T-helper 22 cell (primary cell): ENCODE results near the gene GLRB.
"Not testable (repeated sequence)": the region's sequence is repeated elsewhere in the genome, so short reads cannot be mapped to it uniquely, and the experiment has no call there.

Source experiments
- DNase-seq: peaks from one replicate; pipeline ENCODE4 v3.0.0-alpha.2; 2020; ENCODE audit warnings: low read depth

Gene GLRB

GRCh38 chr4:157075811-157076577 lies at the start of gene GLRB:
TSS of gene GLRB (plus strand) at chr4:157076150. CDS start at chr4:157078025, 1,875 bp downstream.
- DNase-seq: no peak

GRCh38 chr4:157035471-157035870 lies 40.5 kb upstream of the GLRB start:
- no peak for DNase-seq

DNA sequence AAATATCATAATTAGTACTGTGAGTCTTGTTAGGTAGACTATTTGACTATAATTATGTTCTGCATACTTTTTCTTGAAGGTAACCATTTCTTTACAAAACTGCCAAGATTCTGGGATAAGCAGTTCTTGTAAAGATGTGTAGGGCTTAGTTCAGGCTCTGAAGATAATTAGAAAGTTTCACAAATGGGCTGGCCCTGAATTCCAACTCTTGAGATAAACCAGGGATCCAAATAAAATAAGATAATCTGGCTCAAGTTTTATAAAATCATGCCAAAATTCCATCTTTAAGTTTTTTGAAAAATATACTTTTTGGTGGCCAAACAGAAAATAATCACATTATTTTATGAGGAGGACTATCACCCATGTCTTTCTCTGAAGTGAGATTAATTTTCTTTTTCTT lies 35.5 kb upstream of the GLRB start:
- no peak for DNase-seq

DNA sequence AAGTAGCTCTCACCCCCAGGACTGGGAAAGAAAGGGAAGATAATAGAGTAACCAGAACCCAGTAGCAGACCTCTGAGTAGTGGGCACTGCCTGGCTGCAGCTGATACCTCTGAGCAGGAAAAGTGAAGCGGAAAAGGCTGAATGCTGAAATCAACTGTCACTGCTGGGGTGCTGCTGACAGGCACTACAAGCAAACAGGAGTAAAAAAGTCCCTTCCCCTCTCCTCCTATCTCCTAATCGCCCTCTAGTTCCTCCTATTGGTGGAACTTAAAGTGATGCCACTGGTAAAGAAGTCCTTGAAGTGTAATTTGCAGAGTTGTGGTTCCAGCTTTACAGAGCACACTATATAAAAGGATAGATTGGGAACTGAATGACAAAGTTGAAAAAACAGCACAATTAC lies 32.8 kb upstream of the GLRB start:
- no peak for DNase-seq

- no peak for DNase-seq
Measured at GRCh38 chr4:157045507-157046127, 30.3 kb upstream of the GLRB start.

- no peak for DNase-seq
Measured at GRCh38 chr4:157048248-157048647, 27.7 kb upstream of the GLRB start.

- no peak for DNase-seq
Measured at GRCh38 chr4:157050561-157050960, 25.4 kb upstream of the GLRB start.

DNA sequence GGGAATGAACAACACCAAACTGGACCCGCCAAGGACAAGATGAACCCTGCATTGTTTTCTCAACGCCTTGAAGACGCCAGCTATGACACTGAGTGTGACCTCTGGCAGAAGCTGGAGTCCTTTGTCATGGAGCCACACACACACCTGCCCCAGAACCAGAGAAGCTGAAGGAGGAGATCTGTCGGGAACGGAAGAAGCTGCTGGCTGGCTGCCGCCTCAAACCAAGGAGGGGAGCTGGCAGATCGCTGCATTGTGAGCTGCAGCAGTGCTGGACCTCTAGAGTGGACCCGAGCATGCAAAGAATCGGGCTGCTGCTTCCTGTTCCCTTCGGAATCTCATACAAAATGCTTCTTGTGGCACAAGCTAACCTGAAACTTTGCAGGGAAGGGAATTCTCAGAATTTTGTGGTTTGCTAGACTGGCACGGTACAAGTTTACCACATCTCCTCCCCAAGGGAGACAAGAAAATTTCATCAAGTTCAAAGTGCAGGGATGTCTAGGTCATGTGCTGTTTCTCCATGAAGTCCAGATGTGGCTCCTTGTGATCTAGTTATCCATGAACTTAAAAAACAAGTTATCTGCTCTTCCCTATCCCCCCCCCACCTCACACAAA lies 23.4 kb upstream of the GLRB start:
- DNase-seq: no peak

- DNase-seq: no peak
Measured at GRCh38 chr4:157057218-157057617, 18.7 kb upstream of the GLRB start.

DNA sequence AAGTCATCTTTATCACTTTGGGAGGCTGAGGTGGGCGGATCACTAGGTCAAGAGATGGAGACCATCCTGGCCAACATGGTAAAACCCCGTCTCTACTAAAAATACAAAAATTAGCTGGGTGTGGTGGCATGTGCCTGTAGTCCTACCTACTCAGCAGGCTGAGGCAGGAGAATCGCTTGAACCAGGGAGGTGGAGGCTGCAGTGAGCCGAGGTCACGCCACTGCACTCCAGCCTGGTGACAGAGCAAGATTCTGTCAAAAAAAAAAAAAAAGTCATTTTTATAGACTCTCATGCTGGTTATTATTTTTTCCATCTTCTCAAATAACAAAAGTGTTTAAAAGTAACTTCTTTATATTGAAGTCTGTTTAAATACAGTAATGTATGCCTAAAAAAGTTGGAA lies 17.1 kb upstream of the GLRB start:
- not testable (repeated sequence) for DNase-seq

GRCh38 chr4:157072002-157072401 lies 3.9 kb upstream of the GLRB start:
- no peak for DNase-seq

DNA sequence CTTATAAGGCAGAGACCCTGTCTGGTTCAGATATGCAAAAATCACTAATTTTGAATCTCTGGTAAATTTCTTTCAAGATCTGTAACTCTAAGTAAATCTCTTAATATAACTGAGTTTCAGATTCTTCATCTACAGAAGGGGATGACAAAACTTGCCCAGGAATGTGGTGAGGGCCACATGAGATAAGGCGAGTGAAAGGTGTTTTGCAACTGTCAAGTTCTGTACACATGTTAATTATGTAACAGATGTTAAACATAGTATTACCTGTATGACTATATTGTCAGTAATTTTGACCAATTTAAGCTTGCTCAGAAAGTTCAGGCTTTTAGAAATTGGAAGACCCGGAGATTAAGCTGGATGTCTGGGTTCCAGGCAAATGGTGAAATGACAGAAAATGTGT lies 549 bp upstream of the GLRB start:
- DNase-seq: no peak

DNA sequence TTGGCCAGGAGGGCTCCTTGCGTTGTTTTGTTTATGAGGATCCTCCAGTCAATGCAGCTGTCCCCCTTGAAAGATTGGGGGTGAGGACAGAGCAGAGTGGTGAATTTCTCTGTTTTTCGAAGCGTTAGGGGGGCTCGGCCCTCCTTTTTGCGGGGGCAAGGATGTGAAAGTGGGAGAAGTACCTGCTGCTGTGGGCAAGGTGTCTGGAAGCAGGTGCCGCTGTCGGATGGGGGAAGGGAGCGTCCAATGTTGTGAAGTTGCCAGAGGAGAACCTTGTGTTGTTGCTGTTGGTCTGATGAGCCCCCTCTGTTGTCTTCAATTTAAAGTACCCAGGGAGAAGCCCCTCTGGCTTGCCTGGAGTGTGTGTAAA lies 613 bp downstream of the GLRB start:
- DNase-seq: no peak

- DNase-seq: no peak
Measured at GRCh38 chr4:157079441-157079840, 3.5 kb downstream of the GLRB start.

DNA sequence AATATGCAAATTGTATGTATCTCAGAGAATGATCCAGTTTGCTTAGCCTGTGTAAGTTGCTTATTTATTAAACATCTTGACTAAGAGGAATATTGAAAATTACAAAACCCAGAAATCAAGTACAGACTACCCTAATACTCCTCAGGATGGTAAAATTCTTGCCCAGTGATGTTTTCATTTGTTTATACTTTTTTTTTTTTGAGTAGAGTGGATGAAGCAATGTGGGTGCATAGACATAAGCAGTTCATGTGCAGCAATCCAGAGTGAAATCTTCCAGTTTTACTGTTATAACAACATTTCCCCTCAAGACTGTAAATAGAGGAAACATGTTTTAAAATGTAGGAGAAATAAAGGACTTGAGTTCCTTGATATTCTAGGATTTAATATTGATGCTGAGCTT lies 4.7 kb downstream of the GLRB start:
- DNase-seq: no peak

GRCh38 chr4:157095716-157096115 lies 19.8 kb downstream of the GLRB start:
- DNase-seq: no peak

DNA sequence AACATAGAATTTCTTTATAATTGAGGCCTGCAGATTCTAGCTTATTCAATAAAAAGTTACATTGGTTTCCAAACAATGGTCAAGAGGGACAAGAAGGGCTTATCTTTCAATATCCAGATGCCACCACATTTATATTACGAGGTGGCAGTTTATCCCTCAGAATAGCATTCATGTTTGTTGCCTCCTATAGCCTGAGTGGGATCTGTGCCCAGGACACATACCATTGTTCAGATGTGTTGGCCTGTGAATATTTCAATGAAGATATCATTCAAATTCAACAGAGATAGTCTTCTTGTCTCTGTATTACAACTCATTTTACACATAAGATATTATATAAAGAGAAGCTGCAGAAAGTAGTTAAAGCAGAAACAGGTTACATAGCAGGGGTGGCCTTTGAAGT lies 20.5 kb downstream of the GLRB start:
- DNase-seq: no peak

DNA sequence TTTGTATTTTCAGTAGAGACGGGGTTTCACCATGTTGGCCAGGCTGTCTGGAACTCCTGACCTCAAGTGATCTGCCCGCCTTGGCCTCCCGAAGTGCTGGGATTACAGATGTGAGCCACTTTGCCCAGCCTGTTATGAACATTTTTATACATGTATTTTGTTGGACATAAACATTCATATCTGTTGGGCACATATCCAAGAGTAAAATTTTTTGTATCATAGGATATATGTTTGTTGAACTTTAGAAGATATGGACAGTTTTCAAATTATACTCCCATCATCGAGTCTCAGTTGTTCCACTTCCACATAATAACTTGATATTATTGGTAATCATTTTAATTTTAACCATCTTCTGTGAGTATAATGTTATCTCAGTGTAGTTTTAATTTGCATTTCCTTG lies 23.6 kb downstream of the GLRB start:
- no peak for DNase-seq

DNA sequence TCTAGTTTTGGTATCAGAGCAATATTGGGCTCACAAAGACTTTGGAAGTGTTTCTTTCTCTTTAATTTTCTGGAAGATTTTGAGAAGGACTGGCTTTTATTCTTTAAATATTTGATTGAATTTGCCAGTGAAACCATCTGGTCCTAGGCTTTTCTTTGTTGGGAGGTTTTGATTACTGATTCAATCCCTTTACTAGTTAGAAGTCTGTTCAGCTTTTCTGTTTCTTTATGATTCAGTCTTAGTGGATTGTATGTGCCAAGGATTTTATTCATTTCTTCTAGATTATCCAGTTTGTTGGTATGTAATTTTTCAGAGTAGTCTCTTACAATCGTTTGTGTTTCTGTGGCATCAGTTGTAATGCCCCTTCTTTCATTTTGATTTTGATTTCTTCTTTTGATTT lies 28.6 kb downstream of the GLRB start:
- DNase-seq: no peak

DNA sequence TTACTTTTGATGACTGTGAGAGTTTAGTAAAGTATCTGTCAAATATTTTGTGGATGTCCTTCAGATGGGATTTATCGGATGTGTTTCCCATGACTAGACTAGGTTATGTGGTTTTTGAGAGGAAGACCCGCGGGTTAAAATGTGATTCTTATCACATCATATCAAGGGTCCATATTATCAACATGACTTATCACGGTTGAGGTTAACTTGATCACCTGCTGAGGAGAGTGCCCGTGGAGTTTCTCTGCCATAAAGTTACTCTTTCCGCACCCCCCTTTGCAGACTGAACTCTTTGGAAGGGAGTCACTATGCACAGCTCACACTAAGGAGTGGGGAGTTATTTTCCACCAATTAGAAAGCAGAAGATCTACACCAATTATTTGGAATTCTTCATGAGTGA lies 38.7 kb downstream of the GLRB start:
- no peak for DNase-seq

DNA sequence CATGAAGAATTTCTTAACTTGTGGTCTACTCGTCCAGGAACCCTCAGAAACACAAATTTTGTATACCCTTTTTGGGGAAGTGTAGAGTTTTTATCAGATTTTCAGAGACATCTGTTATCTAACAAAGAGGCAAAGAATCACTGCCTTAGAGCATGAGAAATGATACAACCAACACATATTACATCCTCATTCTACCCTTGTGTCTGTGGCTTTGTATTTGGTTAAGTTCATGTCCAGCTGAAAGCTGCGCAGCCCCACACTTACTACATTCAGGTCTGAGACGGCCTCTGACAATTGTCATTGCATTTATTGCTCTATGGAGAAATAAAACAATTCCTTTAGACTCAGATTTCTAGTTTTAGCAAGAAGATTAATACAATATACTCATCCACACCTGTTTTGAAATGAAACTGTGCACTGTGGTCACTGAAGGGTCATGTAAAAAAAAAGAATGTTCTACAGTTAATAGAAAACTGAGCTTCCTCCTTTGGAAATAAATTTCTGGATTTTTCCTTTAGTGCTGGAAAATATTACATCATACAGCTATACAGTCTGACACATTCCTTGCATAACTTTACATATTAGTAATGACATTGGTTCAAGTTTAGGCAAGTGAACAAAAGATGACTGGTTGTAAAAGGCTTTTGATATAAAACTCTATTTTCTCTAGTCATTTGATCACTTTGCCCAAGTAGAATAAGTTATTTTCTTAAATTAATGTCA lies 39.8 kb downstream of the GLRB start:
- DNase-seq: no peak

DNA sequence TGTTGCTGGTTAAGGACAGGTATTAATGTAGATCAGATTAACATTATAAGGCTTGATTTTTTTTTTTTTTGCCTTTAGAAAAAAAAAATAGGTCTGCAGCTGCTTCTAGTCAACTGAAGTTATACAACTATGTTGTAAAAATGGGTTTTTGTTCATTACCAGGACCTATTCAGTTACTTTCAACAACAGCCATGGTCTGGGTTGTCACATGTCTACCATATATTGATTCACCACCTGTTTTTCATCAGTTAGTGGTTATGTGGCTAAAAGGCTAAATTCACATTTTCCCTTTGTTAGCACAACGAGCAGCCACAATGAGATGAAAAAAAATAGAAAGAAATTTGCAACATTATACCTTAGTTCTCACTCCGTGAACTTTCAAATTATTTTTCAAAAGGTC lies 45.5 kb downstream of the GLRB start:
- DNase-seq: no peak

DNA sequence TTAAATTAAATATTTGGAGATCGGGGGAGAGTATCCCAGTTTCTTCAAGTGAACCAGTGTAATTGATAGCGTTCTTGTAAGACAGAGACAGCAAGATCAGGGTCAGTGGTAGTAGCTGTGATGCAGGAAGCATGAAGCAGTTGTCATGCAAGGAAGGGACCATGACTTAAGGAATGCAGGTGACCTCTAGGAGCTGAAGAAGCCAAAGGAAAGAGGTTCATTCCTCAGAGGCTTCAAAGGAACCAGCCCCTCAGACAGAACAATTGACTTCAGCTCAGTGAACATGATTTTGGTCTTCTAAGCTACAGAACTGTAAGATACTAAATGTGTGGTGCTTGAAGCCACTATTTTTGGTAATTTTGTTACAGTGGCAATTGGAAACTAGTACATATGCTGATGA lies 51.6 kb downstream of the GLRB start:
- no peak for DNase-seq
